Medulla oblongata (tissue), 1 donor: ENCODE results near the gene OST4.

Experiments
- DNase-seq: peaks from one replicate; pipeline ENCODE4 v3.0.0-alpha.2; 2015; ENCODE audit errors: extremely low spot score

Gene OST4

DNA sequence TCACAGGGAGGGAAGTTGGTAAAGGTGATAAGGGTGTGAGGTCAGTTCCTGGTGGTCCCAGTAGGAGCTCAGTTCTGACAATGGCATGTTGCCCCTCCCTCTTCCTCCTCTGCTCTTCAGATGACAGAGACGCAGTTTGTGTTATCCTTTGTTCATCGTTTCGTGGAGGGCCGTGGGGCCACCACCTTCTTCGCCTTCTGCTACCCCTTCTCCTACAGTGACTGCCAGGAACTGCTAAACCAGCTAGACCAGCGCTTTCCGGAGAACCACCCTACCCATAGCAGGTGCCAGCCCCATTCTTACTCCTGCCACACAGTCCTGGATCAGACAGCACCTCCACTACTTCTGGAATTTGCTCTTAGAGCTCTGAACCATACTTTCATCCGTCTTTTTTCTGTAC lies 17.7 kb downstream of the OST4 start:
- DNase-seq = no peak

GRCh38 chr2:27053321-27053720 lies 18.1 kb downstream of the OST4 start:
- no peak for DNase-seq

GRCh38 chr2:27051902-27052645 lies 19.4 kb downstream of the OST4 start:
- no peak for DNase-seq

DNA sequence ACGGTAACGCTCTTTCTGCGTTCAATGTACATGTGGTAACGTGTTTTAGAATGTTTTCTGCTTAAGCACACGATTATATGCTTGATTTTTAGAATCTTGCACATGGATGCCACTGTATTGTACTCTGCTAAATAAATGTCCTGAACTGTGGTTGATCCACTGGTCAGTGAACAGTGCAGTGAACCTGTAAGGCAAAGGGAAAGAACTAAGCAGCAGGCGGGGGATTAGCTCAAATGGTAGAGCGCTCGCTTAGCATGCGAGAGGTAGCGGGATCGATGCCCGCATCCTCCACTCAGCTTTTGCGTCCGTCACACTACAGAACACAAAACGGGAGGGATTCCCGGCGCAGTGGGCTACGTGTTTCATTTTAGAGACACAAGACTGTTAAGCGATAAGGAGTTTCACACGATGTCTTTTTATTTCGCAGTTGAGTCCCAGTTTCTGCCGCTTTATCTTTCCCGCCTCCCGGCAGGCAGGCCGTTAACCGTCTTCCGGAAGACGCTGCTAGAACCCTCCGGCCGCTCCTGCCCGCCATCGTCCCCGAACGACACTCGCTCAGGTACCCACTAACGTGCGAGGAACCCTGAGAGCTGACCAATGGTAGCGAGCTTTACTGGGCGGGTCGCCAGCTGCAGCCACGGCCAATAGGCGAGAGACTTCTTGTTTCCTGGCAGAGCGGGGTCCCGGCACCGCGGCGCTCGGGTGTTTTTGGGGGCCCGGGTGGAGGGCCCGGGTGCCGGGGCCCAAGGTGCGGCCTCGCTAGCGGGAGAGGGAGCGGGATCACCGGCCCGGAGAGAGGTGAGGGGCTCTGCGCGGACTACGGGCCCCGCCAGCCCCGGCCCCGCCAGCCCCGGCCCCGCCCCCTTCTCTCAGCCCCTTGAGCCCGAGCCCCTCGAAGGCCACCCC lies 20.2 kb downstream of the OST4 start, which contains the start of gene AGBL5:
TSS of gene AGBL5 (plus strand) at position 673 of the 906 bp plus-strand sequence. CDS start 1,291 bp downstream, outside the sequence.
- peak; percentile 95 for DNase-seq

DNA sequence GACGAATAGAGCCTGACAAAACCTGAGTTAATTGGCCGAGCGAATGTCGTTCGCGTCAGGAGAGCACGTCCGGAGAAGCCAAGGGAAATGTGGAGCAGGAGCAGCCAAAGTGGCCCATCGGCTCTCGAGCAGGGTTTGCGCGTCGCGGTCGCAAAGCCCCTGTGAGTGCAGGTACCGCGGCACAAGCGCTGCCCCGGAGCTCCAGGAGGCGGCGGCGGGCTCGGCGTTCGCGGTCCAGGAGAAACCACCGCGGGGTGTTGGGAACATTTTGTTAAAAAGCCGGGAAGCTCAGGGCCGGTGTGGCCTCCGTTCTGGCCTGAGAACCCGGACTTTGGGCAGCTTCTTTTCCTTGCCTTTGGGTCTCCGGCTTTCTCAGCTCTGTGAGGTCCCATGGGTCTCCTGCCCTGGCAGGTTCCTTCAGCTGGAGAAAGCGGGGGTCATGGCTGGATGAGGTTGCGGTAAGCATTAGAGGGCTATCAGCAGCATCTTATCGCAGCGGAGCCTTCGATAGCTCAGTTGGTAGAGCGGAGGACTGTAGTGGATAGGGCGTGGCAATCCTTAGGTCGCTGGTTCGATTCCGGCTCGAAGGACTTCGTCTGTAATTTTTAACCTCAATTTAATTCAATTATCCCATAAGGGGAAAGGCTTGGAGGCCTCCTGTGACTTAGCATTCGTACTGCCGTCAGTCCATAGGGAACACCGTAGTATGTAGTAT lies 21.0 kb downstream of the OST4 start:
- peak; percentile 98 for DNase-seq

GRCh38 chr2:27049422-27050280 lies 21.8 kb downstream of the OST4 start:
- peak; percentile 32 for DNase-seq

- DNase-seq = no peak
These were observed 28.3 kb downstream of the OST4 start for GRCh38 chr2:27042985-27043634.

- DNase-seq = no peak
These were observed 29.2 kb downstream of the OST4 start for GRCh38 chr2:27042159-27042661.

DNA sequence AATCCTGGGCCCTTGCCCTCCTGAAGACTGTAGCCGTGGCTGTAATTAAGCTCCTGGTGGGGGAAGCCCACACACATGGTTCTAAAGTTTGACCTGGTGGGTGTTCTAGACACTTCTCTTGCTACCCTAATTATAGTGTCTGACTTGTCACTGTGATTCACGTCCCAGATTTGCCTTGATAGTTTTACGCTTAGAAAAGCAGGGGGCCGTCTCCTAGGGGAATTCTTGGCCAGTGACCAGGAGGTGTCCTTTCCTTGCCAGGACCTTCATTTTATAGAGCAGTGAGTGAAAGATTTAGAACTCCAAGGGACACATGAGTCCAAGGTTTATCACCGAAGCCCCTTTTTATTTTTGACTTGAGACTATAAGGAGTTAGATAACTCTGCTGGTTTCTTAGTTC lies 29.7 kb downstream of the OST4 start:
- DNase-seq = no peak

GRCh38 chr2:27040282-27040681 lies 31.2 kb downstream of the OST4 start:
- no peak for DNase-seq

DNA sequence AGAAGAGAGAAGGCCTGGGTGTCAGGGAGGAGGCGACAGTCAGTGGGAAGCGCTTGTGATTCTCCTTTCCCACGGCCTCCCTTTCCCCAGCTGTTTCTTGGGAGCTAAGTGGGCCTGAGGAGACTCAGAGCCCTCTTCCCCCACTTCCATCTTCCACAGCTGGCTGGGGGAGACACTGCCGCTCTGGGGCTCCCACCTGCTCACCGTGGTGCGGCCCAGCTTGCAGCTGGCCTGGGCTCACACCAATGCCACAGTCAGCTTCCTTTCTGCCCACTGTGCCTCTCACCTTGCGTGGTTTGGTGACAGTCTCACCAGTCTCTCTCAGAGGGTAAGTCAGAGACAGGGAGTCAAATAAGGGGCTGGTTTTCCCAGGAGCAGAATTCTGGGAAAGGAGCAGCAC lies 31.6 kb downstream of the OST4 start:
- no peak for DNase-seq

GRCh38 chr2:27039426-27039825 lies 32.0 kb downstream of the OST4 start:
- DNase-seq = no peak

DNA sequence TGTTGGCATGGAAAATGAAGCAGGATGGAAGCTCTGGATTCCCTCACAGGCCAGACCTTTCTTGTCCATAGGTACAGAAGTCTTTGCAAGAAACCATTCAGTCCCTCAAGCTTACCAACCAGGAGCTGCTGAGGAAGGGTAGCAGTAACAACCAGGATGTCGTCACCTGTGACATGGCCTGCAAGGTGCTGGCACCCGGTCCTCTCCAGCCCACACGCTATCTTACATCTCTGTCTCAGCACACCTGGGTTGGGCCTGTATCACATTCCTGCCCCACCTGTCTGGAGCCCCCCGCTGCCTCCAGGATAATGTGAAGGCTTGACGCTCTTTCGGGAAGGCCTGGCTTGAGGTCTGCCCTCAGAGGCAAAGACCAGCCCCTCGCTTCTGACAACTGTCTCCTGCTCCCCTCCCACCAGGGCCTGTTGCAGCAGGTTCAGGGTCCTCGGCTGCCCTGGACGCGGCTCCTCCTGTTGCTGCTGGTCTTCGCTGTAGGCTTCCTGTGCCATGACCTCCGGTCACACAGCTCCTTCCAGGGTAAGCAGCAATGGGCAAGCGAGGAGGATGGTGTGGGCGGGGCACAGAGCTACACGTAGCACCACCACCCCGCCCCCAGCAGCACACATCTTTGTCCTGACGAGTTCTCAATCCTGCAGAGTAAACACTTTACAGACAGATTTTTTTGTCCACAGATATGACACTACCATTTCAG lies 32.7 kb downstream of the OST4 start:
- DNase-seq = no peak

DNA sequence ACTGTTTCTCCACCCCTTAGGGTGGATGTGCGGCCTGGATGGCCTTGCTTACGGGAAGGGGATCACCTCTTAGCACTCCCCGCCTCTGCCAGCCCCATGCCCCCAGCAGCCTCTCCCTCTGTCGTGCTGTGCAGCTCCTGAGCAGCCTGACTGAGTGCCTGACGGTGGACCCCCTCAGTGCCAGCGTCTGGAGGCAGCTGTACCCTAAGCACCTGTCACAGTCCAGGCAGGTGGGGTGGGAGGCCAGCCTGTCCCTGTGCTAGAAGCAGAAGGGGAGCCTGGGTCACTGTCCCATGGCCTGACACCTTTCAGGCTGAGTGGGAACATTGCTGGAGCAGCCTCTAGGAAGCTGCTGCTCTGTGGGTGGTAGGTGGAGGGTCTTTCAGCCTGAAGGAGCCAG lies 33.4 kb downstream of the OST4 start:
- DNase-seq = no peak

DNA sequence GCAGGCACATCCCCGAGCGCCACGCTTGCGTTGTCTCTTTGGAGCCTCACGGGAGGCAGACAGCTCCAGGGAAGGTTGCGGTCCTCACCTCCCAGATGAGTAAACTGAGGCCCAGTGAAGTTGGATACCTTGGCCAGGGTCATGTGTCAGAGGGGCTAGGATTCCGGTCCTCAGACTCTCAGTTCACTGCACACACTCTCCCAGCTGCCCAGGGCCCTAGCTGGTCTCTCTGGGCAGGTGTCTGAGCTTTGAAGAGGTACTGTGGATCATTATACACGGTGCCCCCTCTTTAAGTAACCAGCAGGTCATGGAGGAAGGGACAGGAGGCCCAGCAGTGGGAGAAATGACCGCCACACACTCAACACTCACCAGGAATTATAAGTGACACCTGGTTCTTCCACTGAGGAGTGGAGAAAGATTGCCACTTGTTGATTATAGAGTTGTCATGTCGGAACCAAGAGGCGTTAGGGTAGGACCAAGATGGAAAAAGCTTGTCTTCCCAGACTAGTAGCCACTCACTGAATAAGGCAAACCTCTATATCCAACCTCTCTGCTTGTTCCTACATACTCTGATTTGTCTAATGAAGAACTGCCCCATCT lies 38.1 kb downstream of the OST4 start:
- DNase-seq = no peak

- DNase-seq = peak; percentile 90
These were observed 38.8 kb downstream of the OST4 start, which contains the start of gene TMEM214 for GRCh38 chr2:27032495-27033252. TMEM214 (plus strand) TSS chr2:27032965; CDS start chr2:27033016, 51 bp downstream.

DNA sequence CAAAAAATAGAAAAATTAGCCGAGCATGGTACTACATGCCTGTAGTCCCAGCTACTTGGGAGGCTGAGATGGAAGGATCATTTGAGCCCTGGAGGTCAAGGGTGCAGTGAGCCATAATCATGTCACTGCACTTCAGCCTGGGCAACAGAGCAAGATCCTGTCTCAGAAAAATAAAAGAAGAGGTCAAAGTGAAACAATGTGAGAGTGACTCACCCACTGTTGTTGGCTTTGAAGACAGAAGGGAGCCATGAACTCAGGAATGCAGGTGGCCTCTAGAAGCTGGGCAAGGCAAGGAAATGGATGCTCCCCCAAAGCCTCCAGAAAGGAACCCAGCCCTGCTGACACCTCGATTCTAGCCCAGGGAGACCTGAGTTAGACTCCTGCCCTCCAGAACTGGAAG lies 42.4 kb downstream of the OST4 start:
- DNase-seq = no peak

DNA sequence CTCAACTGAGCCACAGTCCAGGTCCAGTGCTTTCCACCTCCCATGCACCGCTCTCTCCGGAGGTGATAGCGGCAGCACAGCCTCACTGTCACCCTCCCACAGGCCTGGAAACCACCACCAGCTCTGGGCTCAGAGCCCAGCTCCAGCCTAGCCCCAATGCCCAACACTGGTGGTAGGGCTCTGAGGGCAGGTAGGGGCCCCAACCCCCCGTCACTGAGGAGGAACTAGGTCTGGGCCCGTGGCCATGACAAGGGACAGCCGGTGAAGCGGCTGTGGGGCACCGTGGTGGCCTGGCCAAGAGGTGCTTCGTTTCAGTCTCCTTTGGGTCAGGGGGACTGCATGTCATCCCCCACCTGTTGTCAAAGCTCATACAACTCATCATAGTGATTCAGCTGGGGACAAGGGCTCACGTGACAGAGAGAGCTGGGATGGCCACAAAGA lies 44.2 kb downstream of the OST4 start:
- no peak for DNase-seq
